ENCODE results near the gene ADNP2.
"Not testable (repeated sequence)": the region's sequence is repeated elsewhere in the genome, so short reads cannot be mapped to it uniquely, and the experiment has no call there.

ADNP2 gene

GRCh38 chr18:80145196-80145804 is 36.2 kb downstream of the ADNP2 start:
- DNase-seq (ENCODE audit: low spot score): no peak

GRCh38 chr18:80147037-80147417 is 38.0 kb downstream of the ADNP2 start:
- no peak for DNase-seq (ENCODE audit: low spot score)

GRCh38 chr18:80147418-80148325 is 38.6 kb downstream of the ADNP2 start:
- DNase-seq (ENCODE audit: low spot score): peak; percentile 76

GRCh38 chr18:80148326-80149199 is 39.5 kb downstream of the ADNP2 start:
- no peak for DNase-seq (ENCODE audit: low spot score)

GRCh38 chr18:80149667-80150066 is 40.6 kb downstream of the ADNP2 start:
- DNase-seq (ENCODE audit: low spot score): no peak

- peak; percentile 23 for DNase-seq (ENCODE audit: low spot score)
Measured at GRCh38 chr18:80154293-80154692, 45.2 kb downstream of the ADNP2 start.

GRCh38 chr18:80157708-80158343 is 48.8 kb downstream of the ADNP2 start:
- DNase-seq (ENCODE audit: low spot score): peak; percentile 76

- no peak for DNase-seq (ENCODE audit: low spot score)
Measured at GRCh38 chr18:80158365-80158764, 49.3 kb downstream of the ADNP2 start.

- DNase-seq (ENCODE audit: low spot score): no peak
Measured at GRCh38 chr18:80159713-80160636, 50.9 kb downstream of the ADNP2 start.

- no peak for DNase-seq (ENCODE audit: low spot score)
Measured at GRCh38 chr18:80161781-80162417, 52.8 kb downstream of the ADNP2 start.

- no peak for DNase-seq (ENCODE audit: low spot score)
Measured at GRCh38 chr18:80163183-80163582, 54.1 kb downstream of the ADNP2 start.

- DNase-seq (ENCODE audit: low spot score): not testable (repeated sequence)
Measured at GRCh38 chr18:80164727-80165355, 55.8 kb downstream of the ADNP2 start.

- no peak for DNase-seq (ENCODE audit: low spot score)
Measured at GRCh38 chr18:80166240-80166639, 57.2 kb downstream of the ADNP2 start.

- DNase-seq (ENCODE audit: low spot score): no peak
Measured at GRCh38 chr18:80166725-80167124, 57.7 kb downstream of the ADNP2 start.

GRCh38 chr18:80167331-80167730 is 58.3 kb downstream of the ADNP2 start:
- no peak for DNase-seq (ENCODE audit: low spot score)

- no peak for DNase-seq (ENCODE audit: low spot score)
Measured at GRCh38 chr18:80167931-80168330, 58.9 kb downstream of the ADNP2 start.

GRCh38 chr18:80168346-80168745 is 59.3 kb downstream of the ADNP2 start:
- no peak for DNase-seq (ENCODE audit: low spot score)

- no peak for DNase-seq (ENCODE audit: low spot score)
Measured at GRCh38 chr18:80168982-80169381, 59.9 kb downstream of the ADNP2 start.

GRCh38 chr18:80169607-80170006 is 60.5 kb downstream of the ADNP2 start:
- no peak for DNase-seq (ENCODE audit: low spot score)
